GM12873 (cell line): ENCODE measurements around the gene SVOPL.

Experiments
- TF ChIP-seq, protein P1 (sequence below): IDR thresholded peaks from 2 replicates; pipeline ENCODE4 v1.5.1; 2012; ENCODE audit warnings: low read depth, mild to moderate bottlenecking, moderate library complexity, low read length, control low read depth; ENCODE audit not compliant: insufficient read depth; ENCODE audit errors: missing control alignments

SVOPL gene

DNA sequence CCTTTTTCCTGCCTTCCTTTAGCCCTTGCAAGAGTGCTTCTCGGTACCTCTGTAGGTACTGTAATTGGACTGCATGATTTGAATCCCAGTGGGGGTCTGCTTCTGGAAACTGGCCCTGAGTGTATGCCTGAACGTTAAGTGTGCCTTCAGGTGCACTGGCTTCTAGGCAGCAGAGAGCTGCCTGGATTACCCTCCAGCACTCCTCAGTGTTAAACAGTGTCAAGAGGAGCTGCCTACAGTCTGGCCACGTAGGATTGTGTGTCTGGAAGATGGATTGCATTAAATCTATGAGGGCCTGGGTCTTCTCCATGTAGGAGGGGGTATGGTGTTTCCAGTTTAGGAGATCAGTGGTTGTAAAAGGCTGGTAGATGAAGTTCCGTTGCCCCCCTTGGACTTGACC lies 137.4 kb downstream of the SVOPL start:
- TF ChIP-seq, protein P1, sequence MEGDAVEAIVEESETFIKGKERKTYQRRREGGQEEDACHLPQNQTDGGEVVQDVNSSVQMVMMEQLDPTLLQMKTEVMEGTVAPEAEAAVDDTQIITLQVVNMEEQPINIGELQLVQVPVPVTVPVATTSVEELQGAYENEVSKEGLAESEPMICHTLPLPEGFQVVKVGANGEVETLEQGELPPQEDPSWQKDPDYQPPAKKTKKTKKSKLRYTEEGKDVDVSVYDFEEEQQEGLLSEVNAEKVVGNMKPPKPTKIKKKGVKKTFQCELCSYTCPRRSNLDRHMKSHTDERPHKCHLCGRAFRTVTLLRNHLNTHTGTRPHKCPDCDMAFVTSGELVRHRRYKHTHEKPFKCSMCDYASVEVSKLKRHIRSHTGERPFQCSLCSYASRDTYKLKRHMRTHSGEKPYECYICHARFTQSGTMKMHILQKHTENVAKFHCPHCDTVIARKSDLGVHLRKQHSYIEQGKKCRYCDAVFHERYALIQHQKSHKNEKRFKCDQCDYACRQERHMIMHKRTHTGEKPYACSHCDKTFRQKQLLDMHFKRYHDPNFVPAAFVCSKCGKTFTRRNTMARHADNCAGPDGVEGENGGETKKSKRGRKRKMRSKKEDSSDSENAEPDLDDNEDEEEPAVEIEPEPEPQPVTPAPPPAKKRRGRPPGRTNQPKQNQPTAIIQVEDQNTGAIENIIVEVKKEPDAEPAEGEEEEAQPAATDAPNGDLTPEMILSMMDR = no peak

GRCh38 chr7:138559448-138559847 lies 141.7 kb downstream of the SVOPL start:
- TF ChIP-seq, protein P1 = no peak

- TF ChIP-seq, protein P1 = no peak
Measured at GRCh38 chr7:138556771-138557484, 144.2 kb downstream of the SVOPL start.

GRCh38 chr7:138555684-138556083 lies 145.5 kb downstream of the SVOPL start:
- TF ChIP-seq, protein P1 = no peak

DNA sequence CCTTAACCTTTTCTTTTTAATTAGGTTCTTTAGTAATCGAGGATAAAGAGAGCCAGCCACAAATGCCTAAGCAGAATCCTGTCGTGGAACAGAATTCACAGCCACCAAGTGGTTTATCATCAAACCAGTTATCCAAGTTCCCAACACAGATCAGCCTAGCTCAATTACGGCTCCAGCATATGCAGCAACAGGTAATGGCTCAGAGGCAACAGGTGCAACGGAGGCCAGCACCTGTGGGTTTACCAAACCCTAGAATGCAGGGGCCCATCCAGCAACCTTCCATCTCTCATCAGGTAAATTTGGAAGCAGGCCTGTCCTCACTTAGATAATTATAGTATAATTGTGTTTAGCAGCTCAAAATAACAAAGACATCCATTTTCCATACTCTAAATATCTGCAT lies 146.5 kb downstream of the SVOPL start:
- TF ChIP-seq, protein P1 = no peak

GRCh38 chr7:138553805-138554204 lies 147.4 kb downstream of the SVOPL start:
- TF ChIP-seq, protein P1 = no peak

GRCh38 chr7:138551102-138551501 lies 150.1 kb downstream of the SVOPL start:
- TF ChIP-seq, protein P1 = no peak

DNA sequence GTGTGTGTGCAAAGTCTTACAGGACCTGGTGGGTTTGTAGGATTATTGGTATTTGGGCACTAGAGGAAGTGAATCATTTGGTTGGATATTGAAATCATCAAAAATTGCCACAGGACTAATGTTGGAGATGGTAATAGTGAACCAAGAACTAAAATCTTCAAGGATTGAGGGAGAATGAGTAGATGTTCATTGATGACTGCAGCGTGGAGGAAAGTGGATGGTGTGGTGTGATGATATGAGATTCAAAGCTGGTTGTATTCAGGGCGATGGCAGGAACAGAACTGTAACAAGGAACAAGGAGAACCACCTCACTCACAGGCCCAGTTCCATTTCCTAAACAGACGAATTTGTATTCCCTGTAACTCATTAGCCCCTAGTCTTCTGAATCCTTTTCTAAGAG lies 150.8 kb downstream of the SVOPL start:
- TF ChIP-seq, protein P1 = no peak
